HCT116 (cell line): ENCODE measurements around the gene GABRB3. TPM values are rescaled to one million over a fixed set of nuclear protein-coding genes. Genes with fewer than 3 reads are reported as not detected.

Experiments
- ATAC-seq: fragments of 200-7000 bp; cut with Tn5 transposase; 2 replicates; pipeline ENCODE4 v1.9.1; 2020; ENCODE audit warnings: mild to moderate bottlenecking, moderate library complexity
- BruUV-seq: library from RNA; stranded (reverse); fragments of 400-500 nt; replicated peaks from 2 replicates; lab custom pipeline; 2021; lab: Mats Ljungman, UMichigan
- CTCF ChIA-PET: fragments of 300-600 bp; sonication (Branson Sonifier 250); formaldehyde crosslinking; loops from one replicate; lab custom pipeline; 2021; ENCODE audit warnings: antibody characterized with exemption; lab: Charles Lee
- POLR2A ChIA-PET: fragments of 300-600, 350-600 bp; sonication (Branson Sonifier 250); formaldehyde crosslinking; loops from one replicate; lab custom pipeline; 2021; ENCODE audit warnings: antibody characterized with exemption; lab: Charles Lee
- RAD21 ChIA-PET, 2 experiments: fragments of 300-600 bp; sonication (Branson Sonifier 250); formaldehyde crosslinking; loops; one replicate each; lab custom pipeline; 2023; ENCODE audit warnings: low total read pairs in 2 of 2; ENCODE audit not compliant: uncharacterized antibody in 2 of 2, unreplicated experiment in 2 of 2, low non-redundant PET in 1 of 2; lab: Charles Lee
- DNase-seq: peaks from one replicate; pipeline ENCODE4 v3.0.0-alpha.2; 2010; ENCODE audit warnings: low read depth, low spot score
- H2AFZ ChIP-seq: fragments of 200-600 bp; shearing (Covaris generic), sonication (generic); 2 replicates; pipeline ENCODE4 v1.6.1; 2017; ENCODE audit warnings: low read depth, mixed run types, mixed read lengths, antibody characterized with exemption, low read length; ENCODE audit not compliant: poor library complexity, severe bottlenecking
- H3K27ac ChIP-seq: 2 replicates; pipeline ENCODE4 v1.5.1; 2012; ENCODE audit warnings: low read depth, low read length
- H3K27me3 ChIP-seq: fragments of 200-600 bp; sonication (generic); 2 replicates; pipeline ENCODE4 v1.6.1; 2016; ENCODE audit warnings: mixed run types, low read length, mixed read lengths; ENCODE audit not compliant: insufficient read depth
- H3K36me3 ChIP-seq, 2 experiments: fragments of 200-500 bp in 1 of 2; fragments of 200-600 bp in 1 of 2; sonication (Bioruptor generic) in 1 of 2; sonication (generic) in 1 of 2; 2 replicates each; pipeline versions ENCODE4 v1.5.1 to v1.6.1; 2014 to 2016; ENCODE audit warnings: low read length in 2 of 2, inconsistent platforms in 1 of 2, mixed read lengths in 1 of 2, mixed run types in 1 of 2; ENCODE audit not compliant: insufficient read depth in 2 of 2, control insufficient read depth in 1 of 2
- H3K4me1 ChIP-seq, 2 experiments: fragments of 200-600 bp in 1 of 2; sonication (generic) in 1 of 2; 2 replicates each; pipeline versions ENCODE4 v1.5.1 to v1.6.1; 2012 to 2017; ENCODE audit warnings: low read length in 2 of 2, inconsistent platforms in 1 of 2, mild to moderate bottlenecking in 1 of 2, mixed read lengths in 1 of 2, mixed run types in 1 of 2, moderate library complexity in 1 of 2; ENCODE audit not compliant: insufficient read depth in 2 of 2, control insufficient read depth in 1 of 2
- H3K4me2 ChIP-seq: fragments of 200-600 bp; sonication (generic); 2 replicates; pipeline ENCODE4 v1.6.1; 2017; ENCODE audit warnings: mixed run types, low read length, mixed read lengths
- H3K4me3 ChIP-seq, 2 experiments: fragments of 200-600 bp in 1 of 2; sonication (generic) in 1 of 2; replicated peaks in 1 of 2; 2 replicates each; pipeline ENCODE4 v1.5.1; 2011 to 2016; ENCODE audit warnings: low read length in 2 of 2, control low read depth in 1 of 2, low read depth in 1 of 2, mild to moderate bottlenecking in 1 of 2, mixed read lengths in 1 of 2, mixed run types in 1 of 2
- H3K79me2 ChIP-seq: fragments of 200-600 bp; sonication (generic); 2 replicates; pipeline ENCODE4 v1.6.1; 2017; ENCODE audit warnings: mild to moderate bottlenecking, mixed run types, low read length, moderate library complexity, mixed read lengths; ENCODE audit not compliant: insufficient read depth
- H3K9ac ChIP-seq: fragments of 200-600 bp; sonication (generic); 2 replicates; pipeline ENCODE4 v1.6.1; 2016; ENCODE audit warnings: low read length, mixed read lengths
- H3K9me2 ChIP-seq: fragments of 200-600 bp; sonication (generic), shearing (Covaris generic); 2 replicates; pipeline ENCODE4 v1.6.1; 2017; ENCODE audit warnings: mixed run types, mild to moderate bottlenecking, moderate library complexity; ENCODE audit not compliant: insufficient read depth
- H3K9me3 ChIP-seq, 2 experiments: fragments of 200-500 bp in 1 of 2; fragments of 200-600 bp in 1 of 2; sonication (Bioruptor generic) in 1 of 2; sonication (generic) in 1 of 2; 2 replicates each; pipeline ENCODE4 v1.6.1; 2014 to 2017; ENCODE audit warnings: low read length in 2 of 2, mixed read lengths in 2 of 2, inconsistent platforms in 1 of 2, low read depth in 1 of 2, mild to moderate bottlenecking in 1 of 2, mixed run types in 1 of 2, moderate library complexity in 1 of 2; ENCODE audit not compliant: control insufficient read depth in 1 of 2, insufficient read depth in 1 of 2
- H4K20me1 ChIP-seq: fragments of 200-600 bp; sonication (generic), shearing (Covaris generic); 2 replicates; pipeline ENCODE4 v1.6.1; 2017; ENCODE audit warnings: mixed run types, mild to moderate bottlenecking, moderate library complexity; ENCODE audit not compliant: insufficient read depth
- CEBPB ChIP-seq: IDR thresholded peaks from 2 replicates; pipeline ENCODE4 v1.6.1; 2012; ENCODE audit warnings: low read depth
- EGR1 ChIP-seq: IDR thresholded peaks from 2 replicates; pipeline ENCODE4 v1.6.1; 2012; ENCODE audit warnings: low read depth
- ELF1 ChIP-seq: IDR thresholded peaks from 2 replicates; pipeline ENCODE4 v1.6.1; 2012; ENCODE audit warnings: low read depth, borderline replicate concordance
- EZH2 ChIP-seq: fragments of 200-600 bp; sonication (generic); IDR thresholded peaks from 2 replicates; pipeline ENCODE4 v1.6.1; 2017; ENCODE audit warnings: antibody characterized with exemption, mixed run types
- EZH2phosphoT487 ChIP-seq: fragments of 200-600 bp; IDR thresholded peaks from 2 replicates; pipeline ENCODE4 v1.6.1; 2018; ENCODE audit warnings: antibody characterized with exemption, borderline replicate concordance
- JUND ChIP-seq: IDR thresholded peaks from 2 replicates; pipeline ENCODE4 v1.6.1; 2012
- MAX ChIP-seq: IDR thresholded peaks from 2 replicates; pipeline ENCODE4 v1.6.1; 2012
- POLR2A ChIP-seq: IDR thresholded peaks from 2 replicates; pipeline ENCODE4 v1.7.0; 2011; ENCODE audit warnings: borderline replicate concordance; ENCODE audit not compliant: insufficient read depth, insufficient read length; ENCODE audit errors: extremely low read depth
- SIN3A ChIP-seq: IDR thresholded peaks from 2 replicates; pipeline ENCODE4 v1.6.1; 2012; ENCODE audit warnings: low read depth
- SP1 ChIP-seq: IDR thresholded peaks from 2 replicates; pipeline ENCODE4 v1.6.1; 2012; ENCODE audit warnings: low read depth
- SRF ChIP-seq: IDR thresholded peaks from 2 replicates; pipeline ENCODE4 v1.6.1; 2012; ENCODE audit warnings: low read depth
- ZNF274 ChIP-seq: fragments of 200-500 bp; sonication (Bioruptor generic); IDR thresholded peaks from 2 replicates; pipeline ENCODE4 v1.6.1; 2014; ENCODE audit warnings: mild to moderate bottlenecking, low read depth, low read length, inconsistent platforms
- intact Hi-C: fragments of 100-400 bp; cut with micrococcal nuclease; formaldehyde crosslinking; loops from 2 replicates; pipeline ENCODE4 v1.10.0; 2022
- total RNA-seq: library from RNA; stranded (reverse); gene quantifications from one replicate; pipeline ENCODE4 v1.2.1, GENCODE V29; 2021; ENCODE audit not compliant: unreplicated experiment
- TF ChIP-seq, protein P1 (sequence below): IDR thresholded peaks from 2 replicates; pipeline ENCODE4 v1.6.1; 2011; ENCODE audit warnings: mild to moderate bottlenecking, low read length, moderate library complexity; ENCODE audit not compliant: insufficient replicate concordance; ENCODE audit errors: extremely low read depth

Gene GABRB3
- total RNA-seq, 1 experiment from 2014 or later = 0.52 TPM

DNA sequence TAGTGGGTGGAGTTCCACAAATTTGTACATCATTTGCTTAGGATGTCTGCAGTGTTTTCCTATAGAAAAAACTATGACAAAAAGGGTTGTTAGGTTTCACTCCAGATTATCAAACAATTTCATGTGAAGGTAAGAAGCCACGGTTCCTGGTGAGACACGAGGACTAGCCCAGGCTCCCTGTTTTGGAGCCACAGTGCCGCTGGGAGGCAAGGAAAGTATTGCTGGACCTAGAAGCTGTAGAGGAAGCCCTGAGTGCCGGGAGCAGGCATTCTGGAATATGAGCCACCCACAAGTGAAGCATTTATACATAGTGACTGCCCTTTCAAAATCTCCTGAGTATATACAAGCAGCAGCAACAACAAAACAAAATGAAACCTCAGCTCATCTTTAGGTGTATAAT lies 142.0 kb downstream of the GABRB3 start:
- no peak overlapping the region for H3K27ac ChIP-seq
- TF ChIP-seq MAX (no peak), EZH2phosphoT487 (no peak), EZH2 (no peak), EGR1 (no peak), SRF (no peak), SP1 (no peak), CEBPB (no peak), POLR2A (no peak), ZNF274 (no peak), ELF1 (no peak), JUND (no peak), SIN3A (no peak)
- TF ChIP-seq, protein P1, sequence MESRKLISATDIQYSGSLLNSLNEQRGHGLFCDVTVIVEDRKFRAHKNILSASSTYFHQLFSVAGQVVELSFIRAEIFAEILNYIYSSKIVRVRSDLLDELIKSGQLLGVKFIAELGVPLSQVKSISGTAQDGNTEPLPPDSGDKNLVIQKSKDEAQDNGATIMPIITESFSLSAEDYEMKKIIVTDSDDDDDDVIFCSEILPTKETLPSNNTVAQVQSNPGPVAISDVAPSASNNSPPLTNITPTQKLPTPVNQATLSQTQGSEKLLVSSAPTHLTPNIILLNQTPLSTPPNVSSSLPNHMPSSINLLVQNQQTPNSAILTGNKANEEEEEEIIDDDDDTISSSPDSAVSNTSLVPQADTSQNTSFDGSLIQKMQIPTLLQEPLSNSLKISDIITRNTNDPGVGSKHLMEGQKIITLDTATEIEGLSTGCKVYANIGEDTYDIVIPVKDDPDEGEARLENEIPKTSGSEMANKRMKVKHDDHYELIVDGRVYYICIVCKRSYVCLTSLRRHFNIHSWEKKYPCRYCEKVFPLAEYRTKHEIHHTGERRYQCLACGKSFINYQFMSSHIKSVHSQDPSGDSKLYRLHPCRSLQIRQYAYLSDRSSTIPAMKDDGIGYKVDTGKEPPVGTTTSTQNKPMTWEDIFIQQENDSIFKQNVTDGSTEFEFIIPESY = no peak
- DNase-seq = no peak
- H3K79me2 ChIP-seq = no peaks in the 10 kb centered on the region
- H3K4me2 ChIP-seq = no peak overlapping the region
- H2AFZ ChIP-seq = no peak overlapping the region
- BruUV-seq = no TSS peak
- CTCF ChIA-PET = no interaction called here
- H3K9ac ChIP-seq = no peak overlapping the region
- H3K9me3 ChIP-seq = peaks cover 3 to 30% of the 10 kb centered on the region in 2 experiments; a peak in 2 of 4 replicates
- no peaks in the 10 kb centered on the region for H4K20me1 ChIP-seq
- POLR2A ChIA-PET = no interaction called here
- H3K27me3 ChIP-seq = no peaks in the 10 kb centered on the region
- ATAC-seq = no peak
- H3K36me3 ChIP-seq = no peaks in the 10 kb centered on the region
- no peak overlapping the region for H3K4me3 ChIP-seq
- no peaks in the 10 kb centered on the region for H3K4me1 ChIP-seq
- RAD21 ChIA-PET = no interaction called here
- intact Hi-C loops = no loop called here
- H3K9me2 ChIP-seq = no peaks in the 10 kb centered on the region
